Sigmoid colon (tissue), 7 donors: ENCODE results near the gene SLC6A3. TPM values are rescaled to one million over a fixed set of nuclear protein-coding genes. Genes with fewer than 3 reads are reported as not detected.

Experiments used
- DNase-seq: peaks from one replicate; pipeline ENCODE4 v3.0.0-alpha.2; 2019
- H3K27ac ChIP-seq, 4 donors: fragments of 200-600 bp; sonication (generic); one replicate each; pipeline ENCODE4 v1.5.1; 2016 to 2019; ENCODE audit warnings: mild to moderate bottlenecking in 1 of 4
- H3K27me3 ChIP-seq, 3 donors: fragments of 200-600 bp; sonication (generic); one replicate each; pipeline ENCODE4 v1.5.1; 2019; ENCODE audit warnings: mild to moderate bottlenecking in 1 of 3
- H3K36me3 ChIP-seq, 4 donors: fragments of 200-600 bp; sonication (generic); one replicate each; pipeline ENCODE4 v1.5.1; 2016 to 2019
- H3K4me1 ChIP-seq, 4 donors: fragments of 200-600 bp; sonication (generic); one replicate each; pipeline ENCODE4 v1.5.1; 2017 to 2019
- H3K4me3 ChIP-seq, 4 donors: fragments of 200-600 bp; sonication (generic); one replicate each; pipeline ENCODE4 v1.5.1; 2017 to 2019; ENCODE audit warnings: mild to moderate bottlenecking in 2 of 4, moderate library complexity in 1 of 4
- H3K9me3 ChIP-seq, 4 donors: fragments of 200-600 bp in 3 of 4; sonication (generic) in 3 of 4; one replicate each; pipeline versions ENCODE4 v1.5.1 to v1.6.1; 2013 to 2019
- EP300 ChIP-seq, 4 donors: sonication (generic); formaldehyde crosslinking; IDR thresholded peaks; one replicate each; pipeline ENCODE4 v1.6.1; 2017; ENCODE audit warnings: antibody characterized with exemption in 4 of 4
- POLR2A ChIP-seq, 2 donors: fragments of 450-650 bp; IDR thresholded peaks; one replicate each; pipeline ENCODE4 v1.6.1; 2016; ENCODE audit warnings: antibody characterized with exemption in 2 of 2, mild to moderate bottlenecking in 2 of 2, moderate library complexity in 2 of 2
- POLR2AphosphoS5 ChIP-seq, 4 donors: sonication (generic); formaldehyde crosslinking; IDR thresholded peaks; one replicate each; pipeline ENCODE4 v1.6.1; 2017; ENCODE audit warnings: antibody characterized with exemption in 4 of 4
- WGBS, 2 donors: extraction: QIAGEN DNeasy Blood & Tissue Kit; methylation state at CpG; one replicate each; pipeline ENCODE4 v1.1.7; 2013; 5-methylcytosine and 5-hydroxymethylcytosine counted together
- intact Hi-C: fragments of 100-400 bp; cut with DNase I; formaldehyde crosslinking; loops from one replicate; pipeline ENCODE4 v1.15.1; 2023
- polyA plus RNA-seq, 3 donors: library from polyadenylated mRNA; stranded (reverse); fragments of 200-250 nt; gene quantifications; one replicate each; pipeline ENCODE4 v1.2.3, GENCODE V29; 2013
- total RNA-seq, 4 donors: library from RNA; depleted of rRNA; stranded (reverse); fragments of >200 nt; gene quantifications; one replicate each; pipeline ENCODE4 v1.1.0, GENCODE V29; 2016
- TF ChIP-seq, protein P1 (sequence below), 4 experiments: fragments of 450-650 bp in 3 of 4; fragments of 200-600 bp in 1 of 4; IDR thresholded peaks; one replicate each; pipeline ENCODE4 v1.5.1; 2016 to 2019; ENCODE audit warnings: antibody characterized with exemption in 4 of 4, mild to moderate bottlenecking in 3 of 4, moderate library complexity in 2 of 4
- donor health status: healthy with polysubstance abuse.
- donor health status: Bipolar disorder and iron deficiency.
- donor health status: healthy.

Gene SLC6A3
- total and polyA plus RNA-seq, 7 donors: 0.06 TPM; not detected in 6

DNA sequence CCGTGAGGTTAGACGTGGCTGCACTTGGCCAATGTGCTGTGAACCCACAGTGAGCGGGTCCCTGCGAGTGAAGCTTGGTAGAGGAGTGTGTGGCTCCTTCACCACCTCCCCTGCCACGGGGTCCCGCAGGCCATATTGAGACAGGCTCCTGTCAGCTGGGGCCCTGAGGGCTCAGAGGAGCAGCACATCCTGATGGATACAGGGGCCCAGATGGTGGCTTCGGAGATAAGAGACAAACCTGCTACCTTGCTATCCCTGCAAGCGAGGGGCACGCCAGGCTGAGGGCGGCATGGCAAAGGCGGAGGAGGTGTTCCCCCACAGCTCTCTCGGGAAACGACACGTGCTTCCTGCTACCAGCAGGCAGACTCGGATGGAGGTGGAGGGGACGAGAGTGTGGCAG is 33.1 kb downstream of the SLC6A3 start:
- Histone ChIP-seq H3K36me3 (no peaks in the 10 kb centered on the region), H3K9me3 (no peaks in the 10 kb centered on the region), H3K4me1 (no peaks in the 10 kb centered on the region), H3K27me3 (peaks cover 0 to 46% (median 5%) of the 10 kb centered on the region in 3 donors), H3K4me3 (no peak overlapping the region), H3K27ac (no peak overlapping the region)
- intact Hi-C loops: no loop called here
- peak; percentile 44 for DNase-seq
- TF ChIP-seq EP300 (IDR thresholded peaks at IDR 0.05) (no peak), POLR2A (IDR thresholded peaks at IDR 0.05) (no peak), POLR2AphosphoS5 (IDR thresholded peaks at IDR 0.05) (no peak)
- TF ChIP-seq, protein P1, sequence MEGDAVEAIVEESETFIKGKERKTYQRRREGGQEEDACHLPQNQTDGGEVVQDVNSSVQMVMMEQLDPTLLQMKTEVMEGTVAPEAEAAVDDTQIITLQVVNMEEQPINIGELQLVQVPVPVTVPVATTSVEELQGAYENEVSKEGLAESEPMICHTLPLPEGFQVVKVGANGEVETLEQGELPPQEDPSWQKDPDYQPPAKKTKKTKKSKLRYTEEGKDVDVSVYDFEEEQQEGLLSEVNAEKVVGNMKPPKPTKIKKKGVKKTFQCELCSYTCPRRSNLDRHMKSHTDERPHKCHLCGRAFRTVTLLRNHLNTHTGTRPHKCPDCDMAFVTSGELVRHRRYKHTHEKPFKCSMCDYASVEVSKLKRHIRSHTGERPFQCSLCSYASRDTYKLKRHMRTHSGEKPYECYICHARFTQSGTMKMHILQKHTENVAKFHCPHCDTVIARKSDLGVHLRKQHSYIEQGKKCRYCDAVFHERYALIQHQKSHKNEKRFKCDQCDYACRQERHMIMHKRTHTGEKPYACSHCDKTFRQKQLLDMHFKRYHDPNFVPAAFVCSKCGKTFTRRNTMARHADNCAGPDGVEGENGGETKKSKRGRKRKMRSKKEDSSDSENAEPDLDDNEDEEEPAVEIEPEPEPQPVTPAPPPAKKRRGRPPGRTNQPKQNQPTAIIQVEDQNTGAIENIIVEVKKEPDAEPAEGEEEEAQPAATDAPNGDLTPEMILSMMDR (IDR thresholded peaks at IDR 0.05): no peak
- WGBS, 2 donors: 50 to 71% methylated on average over 16 of the region's 16 CpGs

DNA sequence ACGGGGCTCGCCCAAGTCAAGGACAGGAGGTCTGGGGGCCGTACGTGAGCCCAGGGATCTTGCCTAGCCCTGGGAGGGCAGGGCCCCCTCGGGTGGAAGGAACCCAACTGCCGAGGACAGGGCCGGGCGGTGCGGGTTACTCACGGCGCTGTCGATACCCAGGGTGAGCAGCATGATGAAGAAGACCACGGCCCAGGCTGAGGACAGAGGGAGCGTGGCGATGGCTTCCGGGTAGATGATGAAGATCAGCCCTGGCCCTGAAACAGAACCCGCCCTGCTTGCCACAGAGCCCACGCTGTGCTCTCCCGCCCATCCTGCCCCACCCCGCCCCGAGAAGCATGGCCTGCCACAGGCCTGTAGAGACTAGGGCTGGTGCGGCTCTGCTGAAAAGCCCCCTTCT is 34.1 kb downstream of the SLC6A3 start:
- Histone ChIP-seq H3K4me3 (no peak overlapping the region), H3K27me3 (peaks cover 0 to 50% (median 5%) of the 10 kb centered on the region in 3 donors), H3K36me3 (no peaks in the 10 kb centered on the region), H3K9me3 (no peaks in the 10 kb centered on the region), H3K27ac (no peak overlapping the region), H3K4me1 (no peaks in the 10 kb centered on the region)
- intact Hi-C loops: no loop called here
- 74 to 86% methylated on average over 22 of the region's 22 CpGs for WGBS, 2 donors
- TF ChIP-seq POLR2A (IDR thresholded peaks at IDR 0.05) (no peak), EP300 (IDR thresholded peaks at IDR 0.05) (no peak), POLR2AphosphoS5 (IDR thresholded peaks at IDR 0.05) (no peak)
- TF ChIP-seq, protein P1 (IDR thresholded peaks at IDR 0.05): no peak
- peak; percentile 61 for DNase-seq

DNA sequence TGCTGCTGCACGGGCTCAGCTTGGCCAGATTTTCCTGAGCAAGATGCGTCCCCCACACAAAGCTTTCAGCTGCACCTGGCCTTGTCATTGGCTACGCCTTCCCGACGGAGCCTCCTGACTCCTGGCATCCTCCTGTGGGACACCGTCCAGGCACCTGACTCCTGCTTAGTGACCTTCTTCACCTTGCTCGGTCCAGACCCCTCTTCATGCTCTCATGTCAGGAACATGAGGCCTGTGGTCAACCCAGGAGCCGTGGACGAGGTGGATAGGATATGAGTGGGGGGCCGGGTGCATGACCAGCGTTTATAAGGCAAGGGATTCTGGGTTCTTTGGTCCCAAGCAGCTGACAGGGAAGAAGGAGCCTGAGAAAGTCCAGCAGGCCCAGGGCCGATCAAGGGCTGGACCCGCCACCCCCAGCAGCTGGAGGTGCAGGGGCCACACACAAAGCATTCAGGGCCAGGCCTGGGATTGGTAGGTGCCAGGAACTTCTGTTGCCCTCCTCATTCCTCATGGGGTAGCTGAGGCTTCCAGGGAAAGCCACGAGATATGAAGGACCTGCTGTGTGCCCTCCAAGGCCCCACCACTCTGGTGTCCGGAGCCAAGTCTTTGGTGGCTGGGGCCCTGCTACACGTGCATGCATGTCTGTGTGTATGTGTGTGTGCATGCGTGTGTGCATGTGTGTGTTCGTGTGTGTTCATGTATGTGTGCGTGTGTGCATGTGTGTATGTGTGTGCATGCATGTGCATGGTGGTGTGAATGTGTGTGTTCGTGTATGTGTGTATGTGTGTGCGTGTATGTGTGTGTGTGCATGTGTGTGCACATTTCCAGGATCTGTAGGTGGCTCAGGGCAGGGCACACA is 34.9 kb downstream of the SLC6A3 start:
- peak; percentile 35 for DNase-seq
- intact Hi-C loops: no loop called here
- 83 to 88% methylated on average over 21 of the region's 21 CpGs for WGBS, 2 donors
- H3K9me3 ChIP-seq: no peaks in the 10 kb centered on the region
- H3K27ac ChIP-seq: no peak overlapping the region
- no peaks in the 10 kb centered on the region for H3K36me3 ChIP-seq
- peaks cover 0 to 54% (median 5%) of the 10 kb centered on the region in 3 donors for H3K27me3 ChIP-seq
- TF ChIP-seq, protein P1 (IDR thresholded peaks at IDR 0.05): no peak
- TF ChIP-seq EP300 (IDR thresholded peaks at IDR 0.05) (no peak), POLR2AphosphoS5 (IDR thresholded peaks at IDR 0.05) (no peak), POLR2A (IDR thresholded peaks at IDR 0.05) (no peak)
- H3K4me3 ChIP-seq: no peak overlapping the region
- H3K4me1 ChIP-seq: no peaks in the 10 kb centered on the region

DNA sequence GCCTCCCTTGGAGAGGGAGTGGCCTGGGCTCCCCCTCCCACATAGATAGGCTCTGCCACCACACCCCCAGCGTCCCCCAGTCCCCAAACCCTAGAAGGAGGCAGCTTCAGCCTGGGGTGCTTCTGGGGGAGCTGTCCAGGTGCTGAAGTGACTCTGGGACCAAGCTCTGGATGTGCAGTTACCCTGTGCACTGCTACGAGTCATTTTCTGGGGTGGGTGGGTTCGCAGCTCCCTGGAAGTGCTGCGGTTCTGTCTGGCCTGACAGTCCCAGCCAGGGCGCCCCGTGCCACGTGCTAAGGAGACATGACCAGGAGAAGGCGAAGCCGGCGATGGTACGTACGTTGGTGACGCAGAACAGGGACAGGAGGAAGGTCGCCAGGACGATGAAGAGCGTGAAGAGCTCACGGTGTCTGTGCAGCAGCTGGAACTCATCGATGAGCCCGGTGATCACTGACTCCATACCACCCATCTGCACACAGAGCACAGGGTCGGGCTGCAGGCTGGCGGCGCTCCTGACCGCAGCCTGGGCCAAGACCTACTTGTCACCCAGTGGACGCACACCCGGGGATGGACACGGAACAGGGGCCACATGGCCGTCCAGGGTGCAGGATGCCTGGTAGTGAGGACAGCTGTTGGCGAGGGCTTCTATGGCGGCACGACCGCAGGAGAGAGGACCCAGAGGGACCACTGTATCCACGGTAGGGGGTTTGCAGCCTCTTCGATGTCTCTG is 35.7 kb downstream of the SLC6A3 start:
- Histone ChIP-seq H3K36me3 (no peaks in the 10 kb centered on the region), H3K4me1 (no peaks in the 10 kb centered on the region), H3K9me3 (no peaks in the 10 kb centered on the region), H3K27ac (no peak overlapping the region), H3K27me3 (peaks cover 0 to 57% (median 5%) of the 10 kb centered on the region in 3 donors), H3K4me3 (no peak overlapping the region)
- WGBS, 2 donors: 75 to 82% methylated on average over 33 of the region's 33 CpGs
- intact Hi-C loops: no loop called here
- DNase-seq: peak; percentile 52
- TF ChIP-seq POLR2AphosphoS5 (IDR thresholded peaks at IDR 0.05) (no peak), EP300 (IDR thresholded peaks at IDR 0.05) (no peak), POLR2A (IDR thresholded peaks at IDR 0.05) (no peak)
- TF ChIP-seq, protein P1 (IDR thresholded peaks at IDR 0.05): no peak
